HTR-8/SVneo (cell line): ENCODE measurements around the gene OR5K1.

Source experiments
- DNase-seq: peaks from one replicate; pipeline ENCODE4 v3.0.0; 2011; ENCODE audit warnings: low spot score, mixed read lengths; ENCODE audit not compliant: insufficient read length
- FAIRE-seq: peaks from 2 replicates; lab custom pipeline; 2011; peaks lifted over from hg19 to GRCh38; lab: Jason Lieb, UNC

Gene OR5K1

GRCh38 chr3:98462901-98463300 is at the start of gene OR5K1:
OR5K1 (plus strand) TSS chr3:98463201; CDS start chr3:98469577, 6,376 bp downstream.
- no peak for DNase-seq

DNA sequence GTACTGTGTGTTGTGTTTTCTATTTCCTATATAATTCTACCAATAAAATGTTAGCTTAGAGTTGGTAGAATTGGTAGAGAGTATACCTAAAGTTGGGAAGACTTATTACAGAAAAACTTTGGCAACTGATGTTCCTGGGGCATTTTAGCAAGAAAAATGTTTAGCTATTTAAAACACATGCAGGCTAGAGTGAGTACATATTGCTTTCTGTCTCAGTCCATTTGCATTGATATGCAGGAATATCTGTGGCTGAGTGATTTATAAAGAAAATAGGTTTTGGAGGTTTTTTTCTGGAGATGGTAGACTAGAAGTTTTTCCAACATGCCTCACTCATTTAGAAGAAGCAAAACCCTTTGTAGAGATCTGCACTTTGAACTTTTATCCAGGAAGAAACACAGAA is 30.4 kb upstream of the OR5K1 start:
- FAIRE-seq (no peak), DNase-seq (no peak)

More at GRCh38 chr3:98462901-98463300, at the start of gene OR5K1:
- FAIRE-seq, result no peak

GRCh38 chr3:98433764-98434163 is 29.2 kb upstream of the OR5K1 start:
- FAIRE-seq (no peak), DNase-seq (no peak)

GRCh38 chr3:98434412-98434811 is 28.6 kb upstream of the OR5K1 start:
- DNase-seq, result no peak
- no peak for FAIRE-seq

- FAIRE-seq (no peak), DNase-seq (no peak)
Measured at GRCh38 chr3:98440283-98440682, 22.7 kb upstream of the OR5K1 start.

DNA sequence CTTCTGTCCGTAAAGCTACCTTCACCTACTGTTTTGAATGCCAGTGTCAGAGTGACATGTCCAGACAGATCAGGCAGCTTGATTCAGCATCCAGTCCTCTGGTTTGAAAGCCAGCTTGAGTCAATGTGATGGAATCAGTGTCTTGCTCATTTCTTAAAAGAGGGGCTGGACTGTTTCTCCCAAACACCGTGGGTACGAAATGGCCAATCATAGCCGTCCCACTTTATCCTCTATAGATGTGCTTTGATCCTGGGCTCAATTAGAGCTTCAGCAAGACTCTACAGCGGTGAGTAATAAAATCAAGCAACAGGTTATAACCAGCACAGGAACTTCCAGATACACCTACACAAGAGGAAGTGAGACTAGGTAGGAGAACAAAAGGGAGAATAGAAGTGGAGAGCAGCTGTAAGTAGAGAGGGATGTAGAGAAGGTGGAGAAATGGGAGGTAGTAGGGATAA is 17.0 kb upstream of the OR5K1 start:
- FAIRE-seq, result no peak
- no peak for DNase-seq

DNA sequence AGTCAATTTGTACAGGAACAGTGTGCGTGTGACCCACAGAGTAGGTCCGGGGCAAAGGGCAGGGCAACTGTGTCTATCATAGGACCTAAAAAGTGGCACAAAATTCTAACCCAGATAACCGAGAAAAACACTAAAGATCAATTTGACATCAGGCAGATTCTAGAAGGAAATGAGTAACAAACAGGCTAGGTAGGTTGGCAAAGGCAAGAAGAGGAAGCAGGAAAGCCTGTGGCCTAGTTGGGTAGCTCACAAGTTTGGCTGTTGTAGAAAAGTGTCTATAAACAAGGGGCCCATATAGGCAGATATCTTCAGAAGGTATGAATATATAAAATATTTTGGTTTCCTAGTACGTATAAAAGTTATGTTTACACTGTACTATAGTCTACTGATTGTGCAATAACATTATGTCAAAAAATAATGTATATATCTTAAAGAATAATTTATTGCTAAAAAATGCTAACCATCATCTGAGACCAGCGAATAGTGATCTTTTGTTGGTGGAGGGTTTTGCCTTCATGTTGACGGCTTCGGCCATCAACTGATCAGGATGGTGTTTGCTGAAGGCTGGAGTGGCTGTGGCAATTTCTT is 13.3 kb upstream of the OR5K1 start:
- no peak for FAIRE-seq
- DNase-seq, result no peak

DNA sequence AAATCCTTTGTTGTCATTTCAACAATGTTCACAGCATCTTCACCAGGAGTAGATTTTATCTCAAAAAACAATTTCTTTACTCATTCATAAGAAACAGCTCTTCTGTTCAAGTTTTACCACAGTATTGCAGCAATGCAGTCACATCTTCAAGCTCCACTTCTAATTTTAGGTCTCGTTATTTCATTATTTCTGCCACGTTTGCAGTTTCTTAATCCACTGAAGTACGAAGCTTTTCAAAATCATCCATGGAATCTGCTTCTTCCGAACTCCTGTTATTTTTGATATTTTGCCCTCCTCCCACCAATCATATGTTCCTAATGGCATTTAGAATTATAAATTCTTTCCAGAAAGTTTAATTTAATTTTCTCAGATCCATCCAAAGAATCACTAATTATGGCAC is 12.6 kb upstream of the OR5K1 start:
- DNase-seq, result no peak
- FAIRE-seq, result no peak

DNA sequence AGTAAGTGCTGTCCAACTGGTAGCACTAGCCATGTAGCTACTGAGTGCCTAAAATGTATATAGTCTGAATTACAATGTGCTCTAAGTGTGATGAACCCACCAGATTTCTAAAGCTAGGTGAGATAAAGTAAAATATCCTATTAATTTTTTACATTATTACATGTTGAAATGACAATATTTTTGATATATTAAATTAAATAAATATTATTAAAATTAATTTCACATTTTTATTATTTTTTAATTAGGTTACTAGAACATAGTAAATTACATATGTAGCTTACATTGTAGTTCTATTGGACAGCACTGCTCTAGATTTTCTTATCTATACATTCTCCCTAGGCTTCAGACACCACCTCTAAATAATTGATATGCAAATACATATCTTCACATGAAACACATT is 9.2 kb upstream of the OR5K1 start:
- no peak for FAIRE-seq

GRCh38 chr3:98454929-98455328 is 8.1 kb upstream of the OR5K1 start:
- FAIRE-seq (no peak), DNase-seq (no peak)

More for the DNA sequence above, 9.2 kb upstream of the OR5K1 start:
- no peak for DNase-seq

GRCh38 chr3:98457543-98457942 is 5.5 kb upstream of the OR5K1 start:
- DNase-seq (no peak), FAIRE-seq (no peak)

DNA sequence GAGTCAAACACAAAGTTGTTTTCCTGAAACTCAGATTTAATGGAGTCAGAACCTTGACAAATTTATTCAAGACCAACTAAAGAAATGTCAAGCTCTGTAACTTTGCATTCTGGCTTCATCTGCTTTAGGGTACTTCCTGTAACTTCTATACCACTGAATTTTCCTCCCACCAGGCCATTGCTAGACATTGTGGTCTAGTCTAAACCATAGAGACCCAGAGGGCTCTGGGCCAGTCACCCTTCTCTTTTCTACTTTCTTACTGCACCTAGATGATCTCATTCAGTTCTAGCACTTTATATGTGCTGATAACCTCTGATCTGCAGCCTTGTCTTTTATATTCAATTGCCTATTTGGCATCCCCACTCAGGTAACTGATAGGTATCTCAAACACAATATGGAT is 2.8 kb upstream of the OR5K1 start:
- FAIRE-seq (no peak), DNase-seq (no peak)

DNA sequence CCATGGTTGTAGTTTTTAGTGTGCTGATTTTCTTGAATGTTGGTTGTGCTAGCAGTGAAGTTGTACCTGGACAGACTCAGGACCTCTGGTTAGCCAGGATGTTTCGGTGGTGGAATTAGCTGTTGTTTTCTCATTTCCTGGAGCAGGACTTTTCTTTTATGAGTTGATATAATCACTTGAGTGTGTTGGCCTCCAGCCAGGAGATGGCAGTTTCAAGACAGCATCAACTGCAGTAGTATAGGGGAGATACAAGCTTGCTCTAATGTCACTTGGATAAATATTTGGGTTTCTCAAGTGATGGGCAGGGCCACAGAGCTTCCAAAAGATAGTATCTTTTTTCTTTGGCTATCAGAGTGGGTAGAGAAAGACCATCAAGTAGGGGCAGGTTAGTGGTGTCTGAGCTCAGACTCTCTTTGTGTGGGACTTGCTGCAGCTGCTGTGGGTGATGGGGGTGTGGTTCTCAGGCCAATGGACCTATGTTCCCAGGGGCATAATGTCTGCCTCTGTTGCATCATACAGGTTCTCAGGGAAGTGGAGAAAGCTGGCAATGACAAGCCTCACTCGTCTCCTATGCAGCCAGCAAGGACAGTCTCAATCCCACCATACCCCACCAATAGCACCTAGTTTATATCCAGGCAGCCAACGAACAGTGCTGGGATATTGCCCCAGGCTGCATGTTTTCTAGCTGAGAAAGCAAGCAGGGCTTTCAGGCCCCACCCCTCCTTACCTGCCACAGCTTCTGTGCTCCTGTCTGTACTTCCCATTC is 19.9 kb downstream of the OR5K1 start:
- DNase-seq (no peak), FAIRE-seq (no peak)

- DNase-seq (no peak), FAIRE-seq (no peak)
Measured at GRCh38 chr3:98483626-98484025, 20.6 kb downstream of the OR5K1 start.

GRCh38 chr3:98497381-98497780 is 34.4 kb downstream of the OR5K1 start, which contains the start of gene OR5K2:
OR5K2 (plus strand) TSS chr3:98497681; CDS start chr3:98497681, 0 bp downstream.
- no peak for FAIRE-seq
- no peak for DNase-seq

DNA sequence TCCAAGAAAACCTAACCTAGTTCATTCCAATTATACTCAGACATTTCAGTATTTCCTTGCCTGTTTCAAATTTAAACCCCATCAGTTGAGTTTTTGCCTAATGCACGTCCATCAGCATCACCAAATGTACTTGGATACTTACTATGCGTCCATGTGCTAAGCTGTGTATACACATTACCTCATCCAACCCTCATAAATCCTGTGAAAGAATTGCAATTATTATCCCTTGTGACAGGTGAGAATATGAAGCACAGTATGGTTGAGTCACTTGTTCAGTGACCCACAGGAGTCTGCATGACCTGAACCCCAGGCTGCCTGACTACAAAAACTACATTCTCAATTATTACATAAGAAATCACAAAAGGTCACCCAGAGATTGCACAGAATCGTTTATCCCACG is 37.0 kb downstream of the OR5K1 start:
- FAIRE-seq (no peak), DNase-seq (no peak)

GRCh38 chr3:98501270-98501669 is 38.3 kb downstream of the OR5K1 start:
- no peak for FAIRE-seq
- no peak for DNase-seq

- DNase-seq (no peak), FAIRE-seq (no peak)
Measured at GRCh38 chr3:98501863-98502576, 39.0 kb downstream of the OR5K1 start.

GRCh38 chr3:98504539-98504938 is 41.5 kb downstream of the OR5K1 start:
- DNase-seq, result peak; percentile 22
- no peak for FAIRE-seq

GRCh38 chr3:98508582-98508981 is 45.6 kb downstream of the OR5K1 start:
- FAIRE-seq, result no peak
- no peak for DNase-seq

DNA sequence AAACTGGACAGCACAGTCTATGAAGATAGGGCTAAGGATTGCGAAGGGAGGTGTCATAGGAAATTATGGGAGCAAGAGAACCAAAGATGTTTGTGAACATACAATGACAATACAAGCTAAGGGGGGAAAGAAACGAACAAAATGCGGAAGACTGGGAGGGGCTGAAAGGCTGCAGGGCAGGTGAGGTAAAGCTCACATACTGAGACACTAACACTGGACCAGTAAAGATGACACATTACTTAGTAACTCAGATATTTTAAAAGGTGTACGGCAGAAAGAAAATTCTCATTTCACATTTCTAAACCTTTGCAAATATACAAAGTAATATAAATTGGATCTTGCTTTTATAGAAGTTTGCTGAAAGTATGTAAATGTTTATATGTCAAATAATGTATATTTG is 49.6 kb downstream of the OR5K1 start:
- FAIRE-seq (peak; percentile 9), DNase-seq (no peak)
